Measurements from ENCODE around the gene LGALS3BP. TPM values are rescaled to one million over a fixed set of nuclear protein-coding genes. Genes with fewer than 3 reads are reported as not detected.

Gene LGALS3BP
- total RNA-seq, 1 experiment from 2014 or later = 389 TPM

GRCh38 chr17:78934681-78935418 lies 44.9 kb downstream of the LGALS3BP start:
- Histone ChIP-seq H3K9me2 (ENCODE audit: insufficient read depth) (no peaks in the 10 kb centered on the region), H4K20me1 (ENCODE audit: insufficient read depth) (no peaks in the 10 kb centered on the region), H3K4me1 (ENCODE audit: control insufficient read depth in 1 of 2, insufficient read depth in 2 of 2, low read length in 2 of 2) (peaks cover 26 to 72% of the 10 kb centered on the region in 2 experiments), H3K27ac (ENCODE audit: low read depth, low read length) (no peak overlapping the region; the same call in 1 of the 2 replicates), H3K79me2 (ENCODE audit: insufficient read depth, low read length) (no peaks in the 10 kb centered on the region), H3K4me3 (replicated peaks in 1 of 2; ENCODE audit: low read depth in 1 of 2, low read length in 2 of 2) (no peak overlapping the region), H3K9me3 (ENCODE audit: control insufficient read depth in 1 of 2, insufficient read depth in 1 of 2, low read depth in 1 of 2, low read length in 2 of 2) (no peaks in the 10 kb centered on the region), H3K36me3 (ENCODE audit: control insufficient read depth in 1 of 2, insufficient read depth in 2 of 2, low read length in 2 of 2) (no peaks in the 10 kb centered on the region), H3K9ac (ENCODE audit: low read length) (peak overlapping the region; percentile 48), H3K4me2 (ENCODE audit: low read length) (peak overlapping the region; percentile 71), H2AFZ (ENCODE audit: low read depth, low read length, poor library complexity, severe bottlenecking) (peak overlapping the region; percentile 68), H3K27me3 (ENCODE audit: insufficient read depth, low read length) (no peaks in the 10 kb centered on the region)
- no peak for TF ChIP-seq TCF7L2 (IDR thresholded peaks at IDR 0.05; ENCODE audit: borderline replicate concordance, extremely low read depth, insufficient read depth, insufficient read length)
- TF ChIP-seq, protein P1, sequence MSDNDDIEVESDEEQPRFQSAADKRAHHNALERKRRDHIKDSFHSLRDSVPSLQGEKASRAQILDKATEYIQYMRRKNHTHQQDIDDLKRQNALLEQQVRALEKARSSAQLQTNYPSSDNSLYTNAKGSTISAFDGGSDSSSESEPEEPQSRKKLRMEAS (IDR thresholded peaks at IDR 0.05) = no peak
- TF ChIP-seq, protein P2, sequence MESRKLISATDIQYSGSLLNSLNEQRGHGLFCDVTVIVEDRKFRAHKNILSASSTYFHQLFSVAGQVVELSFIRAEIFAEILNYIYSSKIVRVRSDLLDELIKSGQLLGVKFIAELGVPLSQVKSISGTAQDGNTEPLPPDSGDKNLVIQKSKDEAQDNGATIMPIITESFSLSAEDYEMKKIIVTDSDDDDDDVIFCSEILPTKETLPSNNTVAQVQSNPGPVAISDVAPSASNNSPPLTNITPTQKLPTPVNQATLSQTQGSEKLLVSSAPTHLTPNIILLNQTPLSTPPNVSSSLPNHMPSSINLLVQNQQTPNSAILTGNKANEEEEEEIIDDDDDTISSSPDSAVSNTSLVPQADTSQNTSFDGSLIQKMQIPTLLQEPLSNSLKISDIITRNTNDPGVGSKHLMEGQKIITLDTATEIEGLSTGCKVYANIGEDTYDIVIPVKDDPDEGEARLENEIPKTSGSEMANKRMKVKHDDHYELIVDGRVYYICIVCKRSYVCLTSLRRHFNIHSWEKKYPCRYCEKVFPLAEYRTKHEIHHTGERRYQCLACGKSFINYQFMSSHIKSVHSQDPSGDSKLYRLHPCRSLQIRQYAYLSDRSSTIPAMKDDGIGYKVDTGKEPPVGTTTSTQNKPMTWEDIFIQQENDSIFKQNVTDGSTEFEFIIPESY (IDR thresholded peaks at IDR 0.05; ENCODE audit: extremely low read depth, insufficient replicate concordance, low read length) = no peak
- TF ChIP-seq CBX3 (IDR thresholded peaks at IDR 0.05; ENCODE audit: low read depth) = no peak
- TF ChIP-seq RAD21 (IDR thresholded peaks at IDR 0.05; ENCODE audit: low read depth) = no peak
- ATAC-seq (no peak), DNase-seq (ENCODE audit: low read depth, low spot score) (no peak)
- intact Hi-C loops (cut with micrococcal nuclease) = no loop called here
- CTCF ChIA-PET = interaction anchor here (0.5 to 1.6 kb wide), 3 partner anchors 37 to 69 kb away, joined by 3 to 6 read pairs (median 5); no protein-coding TSS in a partner anchor
- POLR2A ChIA-PET = interaction anchor here (1.0 to 2.2 kb wide), 2 partner anchors 9 to 12 kb away, joined by 4 to 12 read pairs; no protein-coding TSS in a partner anchor
- RAD21 ChIA-PET (ENCODE audit: low non-redundant PET in 1 of 2, low total read pairs in 2 of 2, uncharacterized antibody in 2 of 2, unreplicated experiment in 2 of 2) = interaction anchor here in 1 of 2 experiments (0.6 kb wide), 1 partner anchor 61 kb away, joined by 3 read pairs; no protein-coding TSS in a partner anchor
- BruUV-seq (replicated peaks) = no TSS peak
